ENCODE measurements around the gene FPR1. TPM values are rescaled to one million over a fixed set of nuclear protein-coding genes. Genes with fewer than 3 reads are reported as not detected.

Gene FPR1
- total and polyA plus RNA-seq, 8 donors, result 0.37 to 6.8 (median 1.1) TPM

DNA sequence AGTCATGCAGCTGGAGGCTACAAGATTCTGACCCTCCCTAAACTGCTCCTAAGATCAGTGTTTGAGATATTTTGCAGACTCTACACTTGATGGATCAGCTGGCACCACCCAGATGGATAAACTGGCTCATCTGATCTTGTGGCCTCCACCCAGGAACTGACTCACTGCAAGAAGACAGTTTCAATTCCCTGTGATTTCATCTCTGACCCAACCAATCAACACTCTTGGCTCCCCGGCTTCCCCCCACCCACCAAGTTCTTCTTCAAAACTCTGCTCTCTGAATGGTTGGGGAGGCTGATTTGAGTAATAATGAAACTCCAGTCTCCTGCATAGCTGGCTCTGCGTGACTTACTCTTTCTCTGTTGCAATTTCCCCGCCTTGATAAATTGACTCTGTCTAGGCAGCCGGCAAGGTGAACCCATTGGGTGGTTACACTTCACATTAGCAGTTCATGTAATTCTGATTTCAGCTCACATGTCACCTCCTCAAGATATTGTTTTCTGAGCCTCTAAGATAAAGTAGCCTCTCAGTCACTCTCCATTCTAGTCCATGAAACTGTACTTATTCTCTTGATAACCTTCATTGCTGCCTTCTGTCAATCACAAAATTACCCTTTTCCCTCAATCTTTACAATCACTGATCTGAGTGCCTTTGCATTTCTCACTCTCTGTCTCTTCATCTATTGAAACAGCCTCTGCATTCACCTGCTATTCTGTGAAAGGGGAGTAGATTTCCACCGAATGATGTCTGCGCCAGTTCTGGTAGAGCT lies 33.4 kb upstream of the FPR1 start:
- DNase-seq (peak in 1 of 6 donors; percentile 50), ATAC-seq (peak in 3 of 4 donors; percentile 18 to 79 (median 78)), FAIRE-seq (no peak)
- Histone ChIP-seq H3K9me3 (no peaks in the 10 kb centered on the region), H3K4me1 (no peaks in the 10 kb centered on the region), H3K4me3 (no peak overlapping the region), H3K27ac (peak overlapping the region in 2 of 4 donors; percentile 44 to 48), H3K27me3 (no peaks in the 10 kb centered on the region), H3K36me3 (no peaks in the 10 kb centered on the region)
- intact Hi-C loops (cut with DNase I), result no loop called here
- TF ChIP-seq CTCF (IDR thresholded peaks at IDR 0.05), result no peak
- 47 to 61% methylated on average over 6 of the region's 6 CpGs for WGBS, 2 donors

GRCh38 chr19:51784109-51784785 lies 32.6 kb upstream of the FPR1 start:
- intact Hi-C loops (cut with DNase I), result no loop called here
- no peak for TF ChIP-seq CTCF (IDR thresholded peaks at IDR 0.05)
- Histone ChIP-seq H3K4me1 (no peaks in the 10 kb centered on the region), H3K4me3 (no peak overlapping the region), H3K27ac (peak overlapping the region in 1 of 4 donors; percentile 3), H3K36me3 (no peaks in the 10 kb centered on the region), H3K27me3 (no peaks in the 10 kb centered on the region), H3K9me3 (no peaks in the 10 kb centered on the region)
- 37 to 56% methylated on average over 6 of the region's 6 CpGs for WGBS, 2 donors
- no peak for DNase-seq
- no peak for FAIRE-seq
- ATAC-seq, result no peak

DNA sequence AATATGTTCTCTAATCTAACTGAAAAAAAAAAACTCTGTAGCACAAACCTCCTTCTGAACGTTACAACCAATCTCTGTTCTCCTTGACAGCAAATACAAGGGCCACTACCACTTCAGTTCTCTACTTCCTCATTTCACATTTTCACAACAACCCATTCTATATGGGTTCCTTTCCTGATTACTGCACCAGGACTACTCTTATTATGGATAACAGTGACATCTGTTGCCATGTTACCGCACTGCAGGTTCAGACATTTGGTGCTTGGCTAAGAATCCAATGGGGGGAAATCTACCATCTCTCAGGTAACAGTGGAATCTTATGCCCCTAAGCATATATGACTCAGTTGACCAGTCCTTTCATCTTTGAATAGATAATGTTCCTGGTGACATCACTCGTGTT lies 31.7 kb upstream of the FPR1 start:
- Histone ChIP-seq H3K4me1 (no peaks in the 10 kb centered on the region), H3K9me3 (no peaks in the 10 kb centered on the region), H3K36me3 (no peaks in the 10 kb centered on the region), H3K4me3 (no peak overlapping the region), H3K27me3 (no peaks in the 10 kb centered on the region), H3K27ac (no peak overlapping the region)
- DNase-seq (no peak), FAIRE-seq (no peak), ATAC-seq (peak in 2 of 4 donors; percentile 56 to 60)
- WGBS, 2 donors, result 16 to 22% methylated on average over 3 of the region's 3 CpGs
- intact Hi-C loops (cut with DNase I), result no loop called here
- no peak for TF ChIP-seq CTCF (IDR thresholded peaks at IDR 0.05)

DNA sequence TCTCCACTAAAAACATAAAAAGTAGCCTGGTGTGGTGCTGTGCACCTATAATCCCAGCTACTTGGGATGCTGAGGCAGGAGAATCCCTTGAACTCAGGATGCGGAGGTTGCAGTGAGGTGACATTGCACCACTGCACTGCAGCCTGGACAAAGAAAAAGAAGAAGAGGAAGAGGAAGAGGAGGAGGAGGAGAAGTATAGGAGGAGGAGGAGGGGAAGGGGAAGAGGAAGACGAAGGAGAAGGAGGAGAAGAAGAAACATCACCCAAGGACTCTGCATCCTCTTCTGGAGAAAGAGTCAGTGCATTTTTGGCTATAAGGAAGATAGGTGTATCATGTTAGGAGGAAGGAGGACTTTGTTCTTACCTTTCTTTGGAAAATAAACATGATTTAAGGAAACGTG lies 30.3 kb upstream of the FPR1 start:
- WGBS, 2 donors, result 34 to 48% methylated on average over 3 of the region's 3 CpGs
- H3K27ac ChIP-seq, result no peak overlapping the region
- TF ChIP-seq CTCF (IDR thresholded peaks at IDR 0.05), result no peak
- no peaks in the 10 kb centered on the region for H3K9me3 ChIP-seq
- no peaks in the 10 kb centered on the region for H3K27me3 ChIP-seq
- H3K36me3 ChIP-seq, result no peaks in the 10 kb centered on the region
- no peaks in the 10 kb centered on the region for H3K4me1 ChIP-seq
- intact Hi-C loops (cut with DNase I), result no loop called here
- FAIRE-seq (no peak), DNase-seq (no peak), ATAC-seq (no peak)
- no peak overlapping the region for H3K4me3 ChIP-seq

DNA sequence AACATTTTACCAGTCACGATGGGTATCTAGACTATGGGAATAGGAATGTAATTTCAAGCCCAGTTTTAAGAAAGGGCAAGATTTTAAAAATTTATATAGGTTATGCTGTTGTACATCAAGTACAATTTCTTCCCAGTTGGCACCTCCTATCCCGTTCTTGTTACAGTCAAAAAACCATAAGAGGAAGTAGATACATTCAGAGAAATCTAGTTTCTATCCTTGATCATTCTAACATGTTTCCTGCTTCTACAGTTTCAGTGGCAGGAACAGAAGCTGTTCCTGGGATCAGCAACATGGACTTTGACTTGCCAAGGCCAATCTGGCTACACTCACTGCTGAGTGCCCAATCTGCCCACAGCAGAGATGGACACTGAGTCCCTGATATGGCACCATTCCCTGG lies 28.6 kb upstream of the FPR1 start:
- DNase-seq (no peak), ATAC-seq (no peak), FAIRE-seq (no peak)
- H3K27ac ChIP-seq, result no peak overlapping the region
- 30 to 43% methylated on average over 2 of the region's 2 CpGs for WGBS, 2 donors
- TF ChIP-seq CTCF (IDR thresholded peaks at IDR 0.05), result no peak
- intact Hi-C loops (cut with DNase I), result no loop called here
- no peaks in the 10 kb centered on the region for H3K36me3 ChIP-seq
- H3K4me1 ChIP-seq, result no peaks in the 10 kb centered on the region
- H3K4me3 ChIP-seq, result no peak overlapping the region
- peaks cover 0 to 5% (median 0%) of the 10 kb centered on the region in 4 donors for H3K27me3 ChIP-seq
- H3K9me3 ChIP-seq, result no peaks in the 10 kb centered on the region
